Measurements from ENCODE around the gene PRPF40B.
A peak's percentile ranks its signal among the peaks of the same experiment; 100 is the strongest.

- TF ChIP-seq REST (IDR thresholded peaks at IDR 0.05) (no peak), CTCF (IDR thresholded peaks at IDR 0.05) (peak; percentile 64)
These were observed at the start of gene PRPF40B for GRCh38 chr12:49623142-49623904.

Measured in A549 (cell line).